HG03135 (cell line): ENCODE data around the gene DPP10.

Experiments used
- ATAC-seq: cut with Tn5 transposase; IDR thresholded peaks from one replicate; pipeline ENCODE4 v1.9.1; 2021; ENCODE audit warnings: mild to moderate bottlenecking, moderate library complexity; ENCODE audit not compliant: unreplicated experiment

DPP10 gene

DNA sequence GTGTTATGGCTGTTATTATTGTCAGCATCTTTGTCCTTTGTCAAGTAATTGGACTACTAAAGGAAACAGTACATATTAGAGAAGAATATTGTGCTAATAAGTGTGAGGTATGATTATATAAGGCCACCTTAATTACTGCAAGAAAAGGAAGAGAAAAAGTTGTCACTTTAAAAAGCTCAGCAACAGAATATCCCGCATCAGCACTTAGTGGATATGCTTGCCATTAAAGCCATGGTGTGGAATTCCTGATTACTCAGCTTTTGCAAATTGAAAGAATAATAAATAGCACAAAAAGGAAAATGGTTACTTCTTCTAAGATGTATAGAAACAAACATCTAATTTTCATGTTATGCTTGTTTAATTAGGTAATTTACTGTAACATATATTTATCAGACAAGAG is 347.5 kb downstream of the DPP10 start:
- no peak for ATAC-seq

DNA sequence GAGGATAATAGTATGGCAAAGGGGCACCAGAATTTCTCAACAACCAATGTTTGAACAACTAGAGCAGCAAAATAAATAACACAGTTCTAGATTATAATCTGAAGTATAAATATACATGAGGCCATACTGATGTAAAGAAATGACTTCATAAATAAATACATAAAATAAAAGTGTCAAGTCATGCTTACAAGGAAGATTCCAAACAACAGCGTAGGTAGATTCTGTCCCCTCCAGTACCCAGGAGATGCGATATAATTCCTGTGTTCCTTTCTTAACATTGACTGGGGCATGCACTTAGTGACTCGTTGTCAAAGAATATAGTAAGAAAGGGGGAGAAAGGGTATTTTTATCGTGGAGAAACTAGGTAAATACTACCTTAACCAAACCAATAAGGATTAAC is 355.1 kb downstream of the DPP10 start:
- no peak for ATAC-seq

DNA sequence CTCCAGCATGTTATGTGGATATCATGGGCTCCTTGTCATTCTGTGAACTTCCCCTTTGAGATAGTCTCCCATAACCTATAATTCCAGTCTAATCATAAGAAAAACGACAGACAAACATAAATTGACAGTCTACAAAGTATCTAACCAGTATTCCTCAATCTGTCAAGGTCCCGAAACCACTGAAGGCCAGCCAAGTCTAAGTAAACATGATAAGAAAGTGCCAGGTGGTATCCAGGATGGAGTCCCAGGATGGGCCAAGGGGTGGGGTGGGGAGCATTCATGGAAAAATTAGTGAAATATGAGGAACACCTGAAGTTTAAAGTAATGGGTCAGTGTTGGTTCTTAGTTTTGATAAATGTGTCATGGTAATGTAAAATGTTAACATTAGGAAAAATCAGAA is 355.5 kb downstream of the DPP10 start:
- no peak for ATAC-seq

DNA sequence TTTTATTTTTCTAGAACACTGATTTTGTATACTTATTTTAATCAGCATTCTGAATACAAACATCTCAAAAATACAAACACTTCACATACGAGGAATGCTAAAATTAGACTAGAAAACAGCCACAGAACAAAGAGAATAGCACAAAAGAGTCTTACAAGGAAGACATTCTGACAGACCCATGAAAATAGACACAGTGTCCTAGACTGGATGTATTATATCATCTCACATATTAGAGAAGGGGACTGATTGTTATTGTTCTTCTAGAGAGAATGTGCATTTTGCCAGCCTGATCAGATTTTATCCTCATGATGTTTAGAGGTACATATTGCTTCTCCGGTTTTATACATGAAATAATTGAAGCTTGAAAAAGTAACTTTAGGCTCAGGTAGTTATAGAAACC is 357.9 kb downstream of the DPP10 start:
- ATAC-seq = no peak

DNA sequence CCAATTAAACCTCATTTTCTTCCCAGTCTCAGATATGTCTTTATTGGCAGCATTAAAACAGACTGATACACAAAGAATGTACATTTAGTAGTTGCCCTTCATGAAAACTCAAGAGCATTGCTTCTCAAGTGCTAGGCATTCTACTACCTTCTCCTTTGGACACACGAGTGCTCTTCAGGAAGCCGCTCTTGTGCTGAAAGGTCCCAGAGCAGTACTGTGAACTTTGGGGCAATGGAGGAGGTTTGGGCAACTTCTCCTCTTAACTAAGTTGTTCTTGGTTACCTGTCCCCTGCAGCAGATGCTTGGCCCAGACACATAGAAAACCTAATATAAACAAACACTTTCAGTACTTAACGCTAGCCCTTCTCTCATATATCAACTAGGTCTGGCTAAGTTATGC is 362.8 kb downstream of the DPP10 start:
- ATAC-seq = no peak

DNA sequence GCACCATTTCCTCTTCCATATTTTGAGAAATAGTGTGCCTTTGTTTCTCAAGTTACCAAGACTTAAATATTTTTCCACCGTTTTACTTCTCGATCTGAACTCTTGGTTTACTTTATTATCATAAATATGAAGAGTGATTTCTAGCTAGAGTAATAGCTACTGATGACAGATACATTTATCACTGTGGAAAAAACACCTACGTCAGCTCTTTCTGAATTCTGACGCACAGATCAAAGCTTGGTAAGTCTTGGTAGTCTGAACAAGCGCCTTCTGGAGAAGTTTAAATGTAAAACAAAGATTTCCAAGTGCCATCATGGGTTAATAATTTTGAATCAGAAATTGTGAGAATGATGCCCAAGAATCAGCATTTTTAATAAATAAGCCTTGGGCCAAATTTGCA is 367.7 kb downstream of the DPP10 start:
- no peak for ATAC-seq

DNA sequence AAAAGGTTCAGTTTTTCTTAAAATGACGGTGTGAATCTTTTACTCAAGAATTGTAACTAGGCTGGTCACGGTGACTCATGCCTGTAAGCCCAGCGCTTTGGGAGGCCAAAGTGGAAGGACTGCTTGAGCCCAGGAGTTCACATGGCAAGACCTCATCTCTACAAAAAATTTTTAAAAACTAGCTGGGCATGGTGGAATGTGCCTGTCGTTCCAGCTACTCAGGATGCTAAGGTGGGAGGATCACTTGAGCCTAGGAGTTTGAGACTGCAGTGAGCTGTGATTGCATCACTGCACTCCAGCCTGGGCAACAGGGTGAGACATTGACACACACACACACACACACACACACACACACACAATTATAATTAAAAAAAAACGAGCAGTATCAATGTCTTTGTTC is 369.8 kb downstream of the DPP10 start:
- no peak for ATAC-seq

DNA sequence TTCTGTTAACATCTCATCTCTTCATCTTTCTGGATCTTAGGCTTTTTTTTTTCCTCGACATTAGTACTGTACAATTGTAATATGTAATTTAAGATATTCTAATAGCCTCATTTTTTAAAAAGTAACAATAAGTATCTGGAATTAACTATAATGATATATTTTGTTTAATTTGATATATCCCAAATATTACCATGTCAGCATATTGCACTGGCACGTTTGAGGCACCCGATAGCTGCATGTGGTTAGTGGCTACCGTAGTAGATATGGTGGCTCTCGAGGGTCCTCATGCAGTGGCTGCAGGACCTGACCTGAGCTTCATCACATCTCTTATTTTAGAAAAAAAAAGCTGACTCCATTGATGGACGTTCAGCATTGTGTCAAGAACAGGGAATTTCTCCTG is 371.9 kb downstream of the DPP10 start:
- ATAC-seq = no peak

DNA sequence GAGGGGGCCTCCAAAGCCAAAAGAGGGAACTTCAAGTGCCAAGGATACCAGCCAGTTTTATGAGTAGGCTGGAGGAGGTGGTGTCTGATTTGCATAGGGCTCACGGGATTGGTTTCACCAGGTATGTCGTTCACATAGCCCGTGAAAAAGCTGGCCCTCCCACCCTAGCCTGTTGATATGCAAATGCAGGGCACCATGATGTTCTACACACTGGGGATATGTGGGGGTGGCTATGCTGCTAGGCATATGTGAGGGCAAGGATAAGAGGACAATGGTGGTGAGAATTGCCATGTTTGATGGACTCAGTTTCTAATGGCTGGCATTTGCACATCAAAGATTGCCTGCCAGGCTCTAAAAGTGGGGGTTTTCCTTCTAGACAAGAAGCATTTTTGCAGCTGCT is 378.6 kb downstream of the DPP10 start:
- no peak for ATAC-seq

DNA sequence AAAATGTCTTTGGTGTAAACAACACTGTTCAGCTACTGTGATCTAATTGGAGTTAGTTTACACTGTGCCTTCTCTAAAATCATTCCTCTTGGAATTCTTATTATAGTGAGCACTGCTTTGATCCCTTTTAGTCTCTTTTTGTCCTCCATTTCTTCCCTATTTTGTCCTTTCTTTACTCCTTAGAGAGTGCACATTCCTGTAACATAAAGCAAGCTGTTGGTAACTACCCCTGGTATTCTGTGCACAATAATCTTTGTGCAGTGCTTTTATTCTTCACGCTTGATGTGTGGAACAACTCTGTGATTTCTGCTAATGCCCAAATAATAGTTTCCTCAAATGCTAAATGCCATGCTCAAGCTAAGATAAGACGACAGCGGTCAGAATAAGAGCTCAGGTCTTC is 401.5 kb downstream of the DPP10 start:
- no peak for ATAC-seq

DNA sequence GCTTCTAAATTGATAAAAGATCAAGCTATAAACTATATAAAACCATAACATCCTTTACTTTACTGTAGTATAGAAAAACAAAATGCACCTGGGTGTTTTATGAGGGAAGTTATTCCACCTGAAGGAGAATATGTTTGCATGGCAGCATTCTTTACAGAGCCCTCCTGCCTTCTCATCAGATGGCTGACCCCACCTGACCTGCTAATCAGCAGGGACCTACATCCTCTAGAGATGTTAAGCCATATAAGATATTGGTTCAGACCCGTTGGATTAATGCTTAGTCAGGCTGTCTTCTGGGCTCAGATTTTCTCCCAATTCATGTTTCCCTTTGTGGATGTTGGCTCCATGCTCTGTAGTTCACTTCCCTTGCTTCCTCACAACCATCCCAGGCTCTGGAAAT is 414.8 kb downstream of the DPP10 start:
- no peak for ATAC-seq

DNA sequence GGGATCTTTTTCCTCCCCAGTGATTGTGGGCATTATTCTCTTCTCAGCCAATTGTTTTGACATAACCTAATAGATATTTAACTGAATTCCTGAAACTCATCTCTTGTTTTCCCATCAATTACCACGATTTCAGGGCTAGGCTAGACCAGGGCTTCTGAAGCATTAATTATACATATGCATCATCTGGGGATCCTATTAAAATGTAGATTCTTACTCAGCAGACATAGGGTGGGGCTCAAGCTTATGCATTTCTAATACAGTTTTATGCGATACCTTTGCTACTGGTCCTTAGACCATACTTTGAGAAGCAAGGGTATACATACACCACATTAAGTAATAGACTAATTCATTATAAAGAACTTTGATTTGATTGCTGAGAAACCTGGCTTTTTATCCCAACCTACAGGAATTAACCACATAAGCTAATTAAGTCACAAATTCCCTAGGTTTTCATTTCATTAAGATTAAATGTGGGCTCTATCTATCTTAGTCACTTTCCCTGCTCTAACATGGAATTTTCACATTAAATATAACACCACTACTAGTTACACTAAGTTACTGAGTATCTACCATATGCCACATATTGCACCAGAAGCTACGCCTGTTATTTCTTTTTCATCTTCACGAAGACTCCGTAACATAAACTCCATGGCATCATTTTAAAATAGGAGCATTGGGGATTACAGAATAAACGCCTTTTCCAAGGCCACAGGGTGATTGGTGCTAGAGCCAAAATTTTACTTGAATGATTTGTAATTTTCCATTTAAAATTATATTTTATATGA is 417.5 kb downstream of the DPP10 start:
- no peak for ATAC-seq

DNA sequence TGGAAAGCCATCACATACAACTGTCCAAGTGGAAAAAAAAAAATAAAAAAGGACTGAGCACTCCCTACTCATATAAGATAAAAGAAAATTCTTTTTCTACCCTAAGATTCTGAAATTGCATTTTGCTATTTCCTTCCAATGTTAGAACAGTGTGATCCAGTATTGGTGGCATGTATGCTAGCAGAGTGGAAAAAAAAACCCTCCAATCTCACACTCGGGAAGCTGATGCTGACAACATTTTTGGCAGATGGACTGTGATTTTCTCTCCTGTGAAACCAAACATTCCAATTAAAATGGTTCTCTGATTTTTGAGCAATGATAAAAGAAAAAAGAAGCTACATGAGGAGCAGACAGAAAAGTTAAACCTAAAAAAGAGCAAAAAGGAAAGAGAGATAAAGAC is 419.8 kb downstream of the DPP10 start:
- no peak for ATAC-seq

DNA sequence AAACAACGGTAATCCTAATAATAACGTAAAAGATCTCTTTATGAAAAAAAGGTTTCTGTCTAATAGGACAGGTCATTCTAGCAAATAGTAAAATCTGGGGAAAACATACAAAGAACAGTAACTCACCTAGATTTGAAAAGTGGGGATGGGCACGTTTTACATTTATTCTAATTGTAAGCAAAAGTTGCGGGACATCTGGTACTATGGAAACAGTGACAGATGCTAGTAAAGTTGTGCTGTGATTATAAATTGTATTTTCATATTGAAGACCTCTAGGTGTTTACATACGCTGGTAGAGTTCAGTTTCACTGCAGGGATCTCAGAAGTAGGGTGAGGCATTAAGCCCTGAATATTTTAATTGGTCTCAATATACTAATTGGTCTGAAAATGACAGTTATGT is 422.5 kb downstream of the DPP10 start:
- ATAC-seq = no peak

DNA sequence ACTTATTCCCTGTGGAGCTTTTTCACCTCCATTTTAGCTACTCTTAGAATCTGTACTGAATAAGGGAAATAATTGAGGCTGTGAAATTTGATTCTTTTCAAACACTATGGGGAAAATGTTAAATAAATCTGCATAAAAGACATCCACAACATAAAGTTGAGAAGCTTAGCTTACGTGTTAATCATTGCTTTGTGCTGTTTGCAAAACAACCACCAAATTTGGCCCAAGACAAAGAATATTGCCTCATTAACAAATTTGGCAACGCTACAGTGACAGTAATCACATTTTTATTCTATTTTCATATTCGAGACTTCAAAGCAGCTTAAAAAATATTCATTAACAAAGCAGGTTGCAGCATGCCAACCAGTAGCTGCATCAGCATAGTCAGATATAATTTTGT is 437.6 kb downstream of the DPP10 start:
- ATAC-seq = no peak

DNA sequence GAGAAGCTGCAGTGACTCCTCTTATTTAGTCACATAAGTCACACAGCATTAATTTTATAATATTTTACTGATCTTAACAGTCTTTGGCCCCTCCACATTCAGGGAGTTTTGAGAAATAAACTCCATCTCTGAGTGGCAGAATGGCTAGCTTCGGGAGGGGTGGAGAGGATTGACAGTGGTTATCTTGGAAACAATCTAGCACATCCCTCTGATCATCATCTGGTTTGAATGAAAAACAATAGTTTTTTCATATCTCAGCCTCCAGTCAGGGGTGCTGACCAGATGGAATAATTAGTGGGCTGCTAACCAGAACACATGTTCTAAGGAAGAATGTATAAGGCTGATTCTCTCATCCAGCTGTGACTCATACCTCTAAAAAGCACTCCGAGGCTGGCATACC is 477.5 kb downstream of the DPP10 start:
- ATAC-seq = no peak

DNA sequence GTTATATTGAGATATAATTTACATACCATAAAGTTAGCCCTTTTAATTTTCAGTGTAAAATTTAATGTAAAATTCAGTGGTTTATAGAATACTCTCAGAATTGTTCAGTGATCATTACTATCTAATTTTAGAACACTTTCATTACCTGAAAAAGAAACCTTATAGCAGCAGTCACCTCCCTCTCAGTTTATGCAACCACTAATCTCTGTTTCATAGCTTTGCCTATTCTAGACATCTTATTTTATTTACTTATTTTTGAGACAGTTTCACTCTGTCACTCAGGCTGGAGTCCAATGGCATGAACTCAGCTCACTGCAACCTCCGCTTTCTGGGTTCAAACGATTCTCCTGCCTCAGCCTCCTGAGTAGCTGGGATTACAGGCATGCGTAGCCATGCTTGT is 479.6 kb downstream of the DPP10 start:
- ATAC-seq = no peak

DNA sequence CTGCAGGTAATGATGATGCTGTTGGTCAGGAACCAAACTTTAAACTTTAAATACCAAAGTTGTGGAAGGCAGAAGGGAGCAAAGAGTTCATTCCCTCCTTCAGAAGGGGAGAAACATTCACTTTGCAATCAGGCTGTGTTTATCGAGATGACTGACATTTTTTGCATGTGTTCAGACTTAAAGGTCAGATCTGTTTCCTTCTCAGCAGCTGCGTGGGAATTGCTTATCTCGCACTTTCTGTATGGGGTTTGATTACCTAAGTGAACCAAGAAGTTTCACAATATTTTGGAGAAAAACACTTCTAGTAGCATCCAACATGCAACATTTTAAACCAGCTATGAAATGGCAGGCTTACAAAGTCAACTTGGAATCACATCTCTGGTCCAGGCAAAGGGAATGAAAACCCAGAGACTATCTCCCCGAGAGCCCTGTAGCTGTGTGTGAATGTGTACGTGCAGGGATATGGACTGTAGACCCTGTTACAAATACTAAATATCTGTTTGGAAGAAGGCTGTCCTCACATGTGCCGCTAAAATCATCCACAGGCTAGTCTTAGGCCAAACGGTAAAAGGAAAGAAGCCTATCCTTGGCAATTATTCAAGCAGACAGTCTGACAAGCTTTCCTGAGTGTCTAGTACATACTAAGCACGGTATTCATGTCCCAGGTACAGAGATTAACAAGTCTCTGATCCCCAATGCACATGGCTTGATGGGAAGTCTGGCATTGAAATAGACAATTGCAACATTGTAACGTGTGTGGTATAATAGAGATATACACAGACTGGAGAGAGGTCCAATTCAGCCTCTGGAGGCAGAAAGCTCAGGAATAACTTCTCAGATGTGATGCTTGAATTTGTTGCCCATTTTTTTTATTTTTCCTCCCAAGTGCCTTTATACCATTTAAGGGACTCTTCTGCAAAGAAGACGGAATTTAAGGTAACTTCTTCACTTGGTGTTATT is 483.1 kb downstream of the DPP10 start:
- no peak for ATAC-seq

DNA sequence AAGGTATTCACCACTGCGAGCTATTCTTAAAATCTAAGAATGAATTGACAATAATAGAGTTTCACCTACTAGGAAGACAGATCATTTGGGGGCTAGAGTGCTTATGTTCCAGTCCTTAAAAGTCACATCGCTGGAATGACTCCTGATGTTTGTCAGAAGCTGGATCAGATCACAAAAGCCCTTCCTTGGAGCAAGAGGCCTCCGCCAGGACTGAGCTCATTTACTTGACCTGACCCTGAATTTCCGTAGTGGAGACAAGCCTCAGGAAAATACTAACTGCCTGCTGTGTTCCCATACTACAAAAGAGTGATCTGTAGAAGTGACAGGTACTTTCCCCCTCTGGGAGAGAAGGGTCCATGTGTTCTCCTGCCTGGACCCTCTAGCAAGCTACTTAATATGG is 483.9 kb downstream of the DPP10 start:
- no peak for ATAC-seq

DNA sequence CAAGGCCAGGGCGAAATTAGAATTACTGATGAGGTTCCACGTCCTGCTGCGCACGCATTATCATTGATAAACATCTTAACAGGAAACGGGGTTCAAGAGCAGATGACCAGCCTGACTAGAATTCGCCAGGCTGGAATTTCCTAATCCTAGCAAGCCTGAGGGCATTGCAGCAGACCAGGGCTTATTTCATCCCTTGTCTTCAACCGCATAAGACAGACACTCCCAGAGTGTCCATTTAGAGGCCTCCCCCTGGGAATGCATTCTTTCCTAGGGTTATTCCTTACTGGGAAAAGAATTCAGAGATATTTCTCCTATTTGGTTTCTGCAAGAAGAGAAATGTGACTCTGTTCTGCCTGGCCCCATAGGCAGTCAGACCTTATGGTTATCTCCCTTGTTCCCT is 486.8 kb downstream of the DPP10 start:
- no peak for ATAC-seq

DNA sequence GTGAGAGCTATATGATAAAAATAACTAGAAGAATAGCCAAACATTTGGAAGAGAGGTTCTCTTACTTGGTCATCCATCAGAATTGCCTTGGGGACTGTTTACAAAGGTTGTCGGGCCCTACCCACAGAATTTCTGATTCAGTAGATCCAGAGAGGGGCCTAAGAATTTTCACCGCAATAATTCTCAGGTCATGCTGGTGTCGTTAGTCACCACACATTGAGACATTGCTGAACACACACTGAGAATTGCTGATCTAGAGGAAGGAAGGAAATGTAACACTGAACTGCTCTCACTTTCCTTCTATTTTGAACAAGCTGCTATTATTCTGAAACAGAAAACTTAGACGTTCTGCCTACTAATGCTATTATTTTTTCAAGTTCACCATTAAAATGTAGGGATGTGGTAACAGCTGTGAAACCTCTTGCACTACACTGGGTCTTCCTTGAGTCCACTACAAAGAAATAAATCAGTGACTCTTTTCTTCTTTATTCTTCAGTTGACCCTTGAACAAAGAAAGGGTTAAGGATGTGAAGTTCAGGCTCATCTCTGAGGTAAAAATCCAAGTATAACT is 491.3 kb downstream of the DPP10 start:
- no peak for ATAC-seq

DNA sequence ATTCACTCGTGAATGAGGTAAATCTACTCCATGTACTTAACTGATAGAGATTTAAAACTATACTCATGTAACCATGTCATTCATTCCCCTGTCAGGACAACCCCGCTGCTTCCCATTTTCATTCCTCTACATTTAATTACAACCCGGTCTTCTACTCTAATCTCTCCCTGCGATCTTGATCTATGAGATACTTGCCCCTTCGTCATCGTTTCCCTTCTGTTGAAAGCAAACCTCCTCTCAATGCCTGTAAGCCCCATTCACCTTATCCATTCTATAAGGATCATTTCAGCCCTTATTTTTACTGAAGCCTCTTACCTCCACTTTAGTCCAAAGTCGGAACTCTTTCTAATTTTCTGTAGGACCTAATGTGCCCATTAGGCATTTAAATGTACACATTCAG is 492.6 kb downstream of the DPP10 start:
- no peak for ATAC-seq
